Measurements from ENCODE around the gene ITPR3. TPM values are rescaled to one million over a fixed set of nuclear protein-coding genes. Genes with fewer than 3 reads are reported as not detected.

ITPR3 gene
- total and polyA plus RNA-seq, 3 donors from 2014 or later = 58.2 to 146 (median 80.3) TPM

DNA sequence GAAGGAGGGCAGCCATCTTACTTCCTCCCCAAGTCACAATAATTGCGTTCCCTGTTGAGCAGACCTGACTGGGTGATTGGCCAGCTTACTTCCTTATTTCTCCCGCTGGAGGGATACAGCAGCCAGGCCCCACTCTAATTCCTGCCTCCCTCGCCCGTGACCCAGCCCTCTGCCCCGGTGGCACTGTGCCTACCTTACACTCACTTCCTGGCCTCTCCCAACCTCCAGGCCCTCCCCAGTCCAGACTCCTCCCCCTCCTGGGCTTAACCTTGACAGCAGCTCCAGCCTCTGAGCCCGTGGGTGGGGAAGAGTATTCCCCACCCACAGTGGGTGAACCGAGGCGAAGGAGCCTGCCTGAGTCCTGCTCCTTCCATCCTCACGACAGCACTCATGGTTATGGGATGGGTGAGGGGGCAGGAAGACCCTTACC lies 44.0 kb upstream of the ITPR3 start:
- no peaks in the 10 kb centered on the region for H3K9me3 ChIP-seq
- peak overlapping the region; percentile 59 to 79 for H3K27ac ChIP-seq
- intact Hi-C loops (cut with DNase I; ENCODE audit: low total_unique reads) = no loop called here
- H3K4me1 ChIP-seq = peaks cover 33% of the 10 kb centered on the region
- 45 to 50% methylated on average over 5 to 9 of the region's 9 CpGs for WGBS, 2 donors
- no peak for TF ChIP-seq POLR2A (IDR thresholded peaks at IDR 0.05)
- TF ChIP-seq, protein P1, sequence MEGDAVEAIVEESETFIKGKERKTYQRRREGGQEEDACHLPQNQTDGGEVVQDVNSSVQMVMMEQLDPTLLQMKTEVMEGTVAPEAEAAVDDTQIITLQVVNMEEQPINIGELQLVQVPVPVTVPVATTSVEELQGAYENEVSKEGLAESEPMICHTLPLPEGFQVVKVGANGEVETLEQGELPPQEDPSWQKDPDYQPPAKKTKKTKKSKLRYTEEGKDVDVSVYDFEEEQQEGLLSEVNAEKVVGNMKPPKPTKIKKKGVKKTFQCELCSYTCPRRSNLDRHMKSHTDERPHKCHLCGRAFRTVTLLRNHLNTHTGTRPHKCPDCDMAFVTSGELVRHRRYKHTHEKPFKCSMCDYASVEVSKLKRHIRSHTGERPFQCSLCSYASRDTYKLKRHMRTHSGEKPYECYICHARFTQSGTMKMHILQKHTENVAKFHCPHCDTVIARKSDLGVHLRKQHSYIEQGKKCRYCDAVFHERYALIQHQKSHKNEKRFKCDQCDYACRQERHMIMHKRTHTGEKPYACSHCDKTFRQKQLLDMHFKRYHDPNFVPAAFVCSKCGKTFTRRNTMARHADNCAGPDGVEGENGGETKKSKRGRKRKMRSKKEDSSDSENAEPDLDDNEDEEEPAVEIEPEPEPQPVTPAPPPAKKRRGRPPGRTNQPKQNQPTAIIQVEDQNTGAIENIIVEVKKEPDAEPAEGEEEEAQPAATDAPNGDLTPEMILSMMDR (IDR thresholded peaks at IDR 0.05) = no peak
- DNase-seq = peak; percentile 72
- H3K4me3 ChIP-seq = no peak overlapping the region
- no peaks in the 10 kb centered on the region for H3K27me3 ChIP-seq
- H3K36me3 ChIP-seq (ENCODE audit: low read depth, missing control alignments) = no peaks in the 10 kb centered on the region

DNA sequence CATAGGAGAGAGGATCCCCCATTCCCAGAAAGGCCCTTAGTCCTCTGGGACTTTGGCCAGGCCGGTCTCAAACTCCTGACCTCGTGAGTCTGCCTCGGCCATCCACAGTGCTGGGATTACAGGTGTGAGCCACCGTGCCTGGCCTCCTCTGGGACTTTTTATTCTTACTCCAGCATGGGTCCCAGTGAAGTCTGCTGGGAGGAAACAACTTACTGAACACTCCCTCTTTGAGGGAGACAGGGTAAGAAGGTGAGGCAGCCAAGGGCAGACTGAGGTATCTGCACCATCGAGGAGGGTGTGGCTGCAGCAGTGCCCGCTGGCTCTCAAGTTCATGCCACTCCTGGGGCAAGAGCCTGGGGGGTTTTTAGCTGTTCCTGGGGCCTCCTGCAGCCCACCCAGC lies 43.4 kb upstream of the ITPR3 start:
- no peak overlapping the region for H3K4me3 ChIP-seq
- intact Hi-C loops (cut with DNase I; ENCODE audit: low total_unique reads) = no loop called here
- TF ChIP-seq, protein P1 (IDR thresholded peaks at IDR 0.05) = no peak
- no peak for TF ChIP-seq POLR2A (IDR thresholded peaks at IDR 0.05)
- no peaks in the 10 kb centered on the region for H3K36me3 ChIP-seq (ENCODE audit: low read depth, missing control alignments)
- no peak for DNase-seq
- H3K27me3 ChIP-seq = no peaks in the 10 kb centered on the region
- peaks cover 30% of the 10 kb centered on the region for H3K4me1 ChIP-seq
- 68 to 73% methylated on average over 6 of the region's 6 CpGs for WGBS, 2 donors
- peak overlapping the region; percentile 59 to 79 for H3K27ac ChIP-seq
- H3K9me3 ChIP-seq = no peaks in the 10 kb centered on the region

DNA sequence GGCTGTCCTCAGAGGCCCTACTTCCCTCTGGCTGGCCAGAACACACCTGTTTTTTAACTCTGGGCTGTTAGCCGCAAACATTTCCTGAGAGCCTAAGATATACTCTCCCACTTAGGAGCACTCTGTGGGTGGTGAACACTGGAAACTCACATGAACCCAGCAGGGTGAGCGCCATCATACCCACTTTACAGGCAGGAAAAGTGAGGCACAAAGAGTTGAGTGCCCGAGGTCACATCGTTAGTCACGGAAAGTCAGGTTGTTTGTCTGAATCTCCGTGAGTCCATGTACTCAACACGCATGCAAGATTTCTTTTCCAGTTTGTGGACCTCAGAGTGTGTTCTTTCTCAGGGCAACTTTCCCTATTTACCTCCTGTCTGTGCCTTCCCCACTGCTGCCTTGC lies 43.0 kb upstream of the ITPR3 start:
- WGBS, 2 donors = 88 to 98% methylated on average over 7 of the region's 7 CpGs
- Histone ChIP-seq H3K27me3 (no peaks in the 10 kb centered on the region), H3K9me3 (no peaks in the 10 kb centered on the region), H3K4me1 (peaks cover 30% of the 10 kb centered on the region), H3K36me3 (ENCODE audit: low read depth, missing control alignments) (no peaks in the 10 kb centered on the region), H3K27ac (peak overlapping the region; percentile 82 to 91), H3K4me3 (no peak overlapping the region)
- no peak for DNase-seq
- intact Hi-C loops (cut with DNase I; ENCODE audit: low total_unique reads) = no loop called here
- TF ChIP-seq POLR2A (IDR thresholded peaks at IDR 0.05) = no peak

DNA sequence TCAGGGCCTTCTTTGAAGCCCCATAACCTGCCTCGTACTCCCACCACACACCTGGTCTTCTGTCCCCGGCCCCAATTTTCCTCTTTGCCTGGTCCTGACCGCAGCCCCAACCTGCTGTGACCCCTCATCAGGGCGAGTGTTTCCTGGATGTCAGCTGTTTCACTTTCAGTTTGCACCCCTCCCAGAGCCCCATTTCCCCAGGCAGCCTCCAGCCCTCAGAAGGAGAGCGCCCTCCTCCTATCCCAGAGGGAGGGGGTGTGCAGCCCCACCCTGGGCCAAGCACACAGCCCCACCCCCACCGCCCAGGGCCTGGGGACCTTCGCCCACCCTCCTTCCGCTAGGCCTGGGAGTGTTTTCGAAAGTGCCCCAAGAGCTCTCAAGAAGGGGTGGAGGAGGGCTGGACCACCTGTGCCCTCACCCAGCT lies 42.5 kb upstream of the ITPR3 start:
- H3K27me3 ChIP-seq = no peaks in the 10 kb centered on the region
- no peaks in the 10 kb centered on the region for H3K9me3 ChIP-seq
- peak overlapping the region; percentile 82 to 91 for H3K27ac ChIP-seq
- intact Hi-C loops (cut with DNase I; ENCODE audit: low total_unique reads) = no loop called here
- H3K4me1 ChIP-seq = peaks cover 30% of the 10 kb centered on the region
- no peaks in the 10 kb centered on the region for H3K36me3 ChIP-seq (ENCODE audit: low read depth, missing control alignments)
- peak overlapping the region in 1 of 2 donors; percentile 77 for H3K4me3 ChIP-seq
- 70 to 88% methylated on average over 5 to 9 of the region's 9 CpGs for WGBS, 2 donors
- DNase-seq = no peak
- TF ChIP-seq, protein P1 (IDR thresholded peaks at IDR 0.05) = no peak
- TF ChIP-seq POLR2A (IDR thresholded peaks at IDR 0.05) = no peak

DNA sequence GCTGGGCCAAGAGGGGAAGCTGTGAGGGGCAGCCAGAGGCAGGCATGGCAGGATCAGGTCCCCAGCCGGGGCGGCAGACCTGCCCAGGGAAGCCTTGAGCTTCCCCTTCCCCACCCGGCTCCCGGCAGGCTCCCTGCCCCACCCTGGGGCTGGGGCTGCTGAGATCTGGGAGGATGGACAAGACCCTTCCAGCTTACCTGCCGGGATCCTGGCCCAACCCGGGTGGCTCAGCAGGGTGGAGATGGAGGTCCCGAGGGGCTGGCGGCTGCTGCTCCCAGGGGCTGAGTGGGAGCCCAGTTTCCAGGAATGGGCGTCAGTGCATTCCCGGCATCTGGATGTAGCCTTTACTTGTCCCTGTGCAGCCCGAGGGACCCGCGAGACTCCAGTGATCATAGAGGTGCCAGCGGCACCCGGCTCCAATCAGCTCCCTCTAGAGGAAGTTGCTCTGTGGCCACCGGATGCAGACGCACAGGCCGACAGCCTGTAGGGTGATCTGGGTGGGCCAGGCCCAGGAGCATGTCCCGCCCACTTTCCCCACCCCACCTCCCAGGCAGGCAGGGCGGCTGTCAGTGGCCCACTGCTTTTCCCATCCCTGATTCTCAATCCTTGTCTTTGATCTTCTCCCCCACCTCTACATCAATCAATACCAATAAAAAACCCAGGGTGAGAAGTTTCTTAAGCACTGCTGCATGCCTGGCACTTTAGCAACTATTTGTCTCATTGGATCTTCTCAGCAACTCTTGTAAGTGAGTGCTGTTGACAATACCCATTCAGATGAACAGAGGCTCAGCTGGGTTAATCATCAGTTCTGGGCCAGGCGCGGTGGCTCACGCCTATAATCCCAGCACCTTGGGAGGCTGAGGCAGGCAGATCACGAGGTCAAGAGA lies 41.1 kb upstream of the ITPR3 start, which contains the start of gene BAK1:
Gene BAK1 (minus strand): TSS at position 449 of the 887 bp plus-strand sequence. CDS start 2,672 bp downstream, outside the sequence.
- intact Hi-C loops (cut with DNase I; ENCODE audit: low total_unique reads) = loop anchor here (10.0 kb wide), 1 partner anchor 575 kb away; no protein-coding TSS in a partner anchor
- H3K36me3 ChIP-seq (ENCODE audit: low read depth, missing control alignments) = no peaks in the 10 kb centered on the region
- H3K9me3 ChIP-seq = no peaks in the 10 kb centered on the region
- H3K27ac ChIP-seq = peak within 1 kb of the TSS; percentile 82 to 91
- H3K4me3 ChIP-seq = peak within 1 kb of the TSS; percentile 69 to 77
- WGBS, 2 donors = 24 to 47% methylated on average over 9 to 23 of the region's 24 CpGs
- peak; percentile 45 for TF ChIP-seq POLR2A (IDR thresholded peaks at IDR 0.05)
- TF ChIP-seq, protein P1 (IDR thresholded peaks at IDR 0.05) = peak; percentile 24 to 43 (median 29)
- H3K4me1 ChIP-seq = peaks cover 30% of the 10 kb centered on the region
- no peaks in the 10 kb centered on the region for H3K27me3 ChIP-seq
- peak; percentile 95 for DNase-seq
